ENCODE data around the gene SYT12. TPM values are rescaled to one million over a fixed set of nuclear protein-coding genes. Genes with fewer than 3 reads are reported as not detected.

The SYT12 gene
- total and polyA plus RNA-seq, 2 of the 4 experiments (the other 2 are of a cell fraction), result 0.54 to 0.74 TPM

GRCh38 chr11:66996609-66997273, 26.2 kb upstream of the SYT12 start:
- peak overlapping the region; percentile 56 to 85; a peak in 2 of 4 replicates for H4K8ac ChIP-seq (ENCODE audit: low read depth in 2 of 2, low read length in 2 of 2)
- ChIA-PET POLR2A (ENCODE audit: unreplicated experiment) (interaction anchor here (0.6 kb wide), 1 partner anchor 1423 kb away, joined by 3 read pairs; no protein-coding TSS in a partner anchor), CTCF (no interaction called here)
- H2BK120ac ChIP-seq (ENCODE audit: low read depth, low read length), result peak overlapping the region; percentile 89
- no peaks in the 10 kb centered on the region for H4K20me1 ChIP-seq (ENCODE audit: insufficient read depth, low read length)
- H2AFZ ChIP-seq (replicated peaks; ENCODE audit: low read length, poor library complexity), result peak overlapping the region; percentile 38
- H3K4ac ChIP-seq (ENCODE audit: low read depth, low read length), result peak overlapping the region; percentile 91
- H3K4me1 ChIP-seq (ENCODE audit: control insufficient read depth, insufficient read depth, low read length), result peaks cover 8% of the 10 kb centered on the region
- no peaks in the 10 kb centered on the region for H3K9me3 ChIP-seq (ENCODE audit: control insufficient read depth, insufficient read depth, low read length)
- H3K9me1 ChIP-seq (ENCODE audit: insufficient read depth, low read length), result peaks cover 12% of the 10 kb centered on the region
- H3K18ac ChIP-seq (ENCODE audit: low read depth, low read length), result 0 out of 2 replicates have a peak overlapping the region, but pooled peaks have one; percentile 47
- H2BK15ac ChIP-seq (ENCODE audit: low read depth, low read length), result peak overlapping the region; percentile 90; the same call in 1 of the 3 replicates
- H3K56ac ChIP-seq (ENCODE audit: extremely low read depth, insufficient read depth, low read length), result no peak overlapping the region
- peak; percentile 61 for TF ChIP-seq BHLHE40 (IDR thresholded peaks at IDR 0.05; ENCODE audit: low read depth, low read length)
- no peak for TF ChIP-seq RAD21 (IDR thresholded peaks at IDR 0.05; ENCODE audit: low read length)
- peak; percentile 93 for TF ChIP-seq RCOR1 (IDR thresholded peaks at IDR 0.05; ENCODE audit: insufficient replicate concordance, low read length)
- TF ChIP-seq RFX5 (IDR thresholded peaks at IDR 0.05; ENCODE audit: low read depth, low read length), result peak; percentile 58; the same call in 1 of the 2 replicates
- peak; percentile 35; the same call in 1 of the 2 replicates for TF ChIP-seq FOS (IDR thresholded peaks at IDR 0.05; ENCODE audit: low read depth, low read length)
- TF ChIP-seq CHD1 (IDR thresholded peaks at IDR 0.05; ENCODE audit: low read depth, low read length), result no peak
- TF ChIP-seq MAFK (IDR thresholded peaks at IDR 0.05; ENCODE audit: low read depth, low read length), result no peak
- TF ChIP-seq MAZ (IDR thresholded peaks at IDR 0.05; ENCODE audit: borderline replicate concordance, low read depth, low read length), result 0 out of 2 replicates have a peak, but pooled peaks have one; percentile 50
- TF ChIP-seq CEBPB (IDR thresholded peaks at IDR 0.05; ENCODE audit: low read depth, low read length), result peak; percentile 70
- TF ChIP-seq USF2 (IDR thresholded peaks at IDR 0.05; ENCODE audit: low read depth, low read length), result peak; percentile 54; the same call in 1 of the 2 replicates
- H3K23ac ChIP-seq (ENCODE audit: low read depth, low read length), result peak overlapping the region; percentile 62
- peak overlapping the region; percentile 80; the same call in 1 of the 2 replicates for H3K14ac ChIP-seq (replicated peaks; ENCODE audit: low read depth, low read length)
- H3K4me3 ChIP-seq (ENCODE audit: insufficient read depth, low read depth, low read length), result no peak overlapping the region
- in situ Hi-C loops (cut with MboI; ENCODE audit: low sequenced_read_pairs), result no loop called here
- DNase-seq (peak; percentile 76), ATAC-seq (ENCODE audit: low read depth) (peak; percentile 97)
- H3K4me2 ChIP-seq (ENCODE audit: low read depth, low read length), result no peak overlapping the region
- H4K5ac ChIP-seq (ENCODE audit: low read depth, low read length), result peak overlapping the region; percentile 29; the same call in 1 of the 2 replicates
- H2BK5ac ChIP-seq (ENCODE audit: low read depth, low read length, poor library complexity, severe bottlenecking), result peak overlapping the region; percentile 9
- no TSS peak for BruUV-seq (replicated peaks)
- H3K27me3 ChIP-seq (ENCODE audit: control insufficient read depth, insufficient read depth, low read length), result no peaks in the 10 kb centered on the region
- intact Hi-C loops (cut with micrococcal nuclease), result no loop called here
- dilution Hi-C loops (cut with HindIII; ENCODE audit: low sequenced_read_pairs, unreplicated experiment), result no loop called here
- H3K36me3 ChIP-seq (ENCODE audit: control insufficient read depth, insufficient read depth, low read length), result no peaks in the 10 kb centered on the region
- H2AK9ac ChIP-seq (replicated peaks; ENCODE audit: low read depth, low read length, poor library complexity), result peak overlapping the region; percentile 67
- no peaks in the 10 kb centered on the region for H3K79me1 ChIP-seq (ENCODE audit: low read depth in 1 of 2, low read length in 2 of 2)
- H2AK5ac ChIP-seq (ENCODE audit: low read depth, low read length), result peak overlapping the region; percentile 91
- H3K9ac ChIP-seq (ENCODE audit: low read depth, low read length), result no peak overlapping the region
- WGBS, 2 experiments (ENCODE audit: extremely low coverage in 2 of 2, insufficient read length in 1 of 2), result no CpG with 5 or more reads among the region's 8 CpGs
- H2BK20ac ChIP-seq (ENCODE audit: low read depth, low read length), result peak overlapping the region; percentile 94
- H4K91ac ChIP-seq (ENCODE audit: insufficient read depth, low read depth, low read length), result peak overlapping the region; percentile 94
- no peak overlapping the region for H3K27ac ChIP-seq (ENCODE audit: insufficient read depth, low read length)
